Osteoblast (primary cell): ENCODE data around the gene SPN. TPM values are rescaled to one million over a fixed set of nuclear protein-coding genes. Genes with fewer than 3 reads are reported as not detected.
A peak's percentile ranks its signal among the peaks of the same experiment; 100 is the strongest.
"Not testable (repeated sequence)": the region's sequence is repeated elsewhere in the genome, so short reads cannot be mapped to it uniquely, and the experiment has no call there.

Source experiments
- DNase-seq: peaks from one replicate; pipeline ENCODE4 v3.0.0; 2011; ENCODE audit warnings: low spot score, mixed read lengths; ENCODE audit not compliant: insufficient read length; ENCODE audit errors: missing footprints
- H2AFZ ChIP-seq: 2 replicates; pipeline ENCODE4 v1.6.0; 2011; ENCODE audit warnings: mild to moderate bottlenecking, low read length
- H3K27ac ChIP-seq: 2 replicates; pipeline ENCODE4 v1.5.1; 2011; ENCODE audit warnings: mild to moderate bottlenecking, low read depth, low read length, moderate library complexity
- H3K27me3 ChIP-seq: 2 replicates; pipeline ENCODE4 v1.6.0; 2012; ENCODE audit warnings: mild to moderate bottlenecking, control low read depth, inconsistent platforms, low read length, moderate library complexity; ENCODE audit not compliant: insufficient read depth
- H3K36me3 ChIP-seq: 2 replicates; pipeline ENCODE4 v1.5.1; 2011; ENCODE audit warnings: mild to moderate bottlenecking, low read length, control low read depth, moderate library complexity; ENCODE audit not compliant: insufficient read depth
- H3K4me1 ChIP-seq: 2 replicates; pipeline ENCODE4 v1.5.1; 2011; ENCODE audit warnings: mild to moderate bottlenecking, low read length, control low read depth, moderate library complexity; ENCODE audit not compliant: insufficient read depth
- H3K4me2 ChIP-seq: 2 replicates; pipeline ENCODE4 v1.6.0; 2011; ENCODE audit warnings: mild to moderate bottlenecking, low read length; ENCODE audit not compliant: insufficient read depth
- H3K4me3 ChIP-seq: fragments of 200-600 bp; sonication (generic); 3 replicates; pipeline ENCODE4 v1.5.1; 2012; ENCODE audit warnings: mild to moderate bottlenecking, low read length, inconsistent platforms; ENCODE audit not compliant: insufficient read depth
- H3K79me2 ChIP-seq: 2 replicates; pipeline ENCODE4 v1.6.0; 2012; ENCODE audit warnings: mild to moderate bottlenecking, low read length, control low read depth, inconsistent platforms; ENCODE audit not compliant: insufficient read depth
- H3K9me3 ChIP-seq: 2 replicates; pipeline ENCODE4 v1.5.1; 2011; ENCODE audit warnings: low read depth, low read length, control low read depth
- H4K20me1 ChIP-seq: 2 replicates; pipeline ENCODE4 v1.6.0; 2012; ENCODE audit warnings: mild to moderate bottlenecking, low read length, control low read depth; ENCODE audit not compliant: insufficient read depth
- CTCF ChIP-seq: IDR thresholded peaks from 2 replicates; pipeline ENCODE4 v1.5.1; 2011; ENCODE audit warnings: mild to moderate bottlenecking, low read depth, low read length, moderate library complexity; ENCODE audit errors: extremely low read depth
- total RNA-seq: library from RNA; depleted of rRNA; stranded (reverse); fragments of >200 nt; gene quantifications from 2 replicates; pipeline ENCODE4 v1.2.3, GENCODE V29; 2012

SPN gene
- total RNA-seq, 1 donor: under 0.01 TPM

- H3K79me2 ChIP-seq: no peaks in the 10 kb centered on the region
- H3K27me3 ChIP-seq: peaks cover 10% of the 10 kb centered on the region
- H3K4me3 ChIP-seq: no peak overlapping the region
- no peak overlapping the region for H3K27ac ChIP-seq
- H3K4me1 ChIP-seq: peaks cover 2% of the 10 kb centered on the region
- H3K4me2 ChIP-seq: peak overlapping the region; percentile 34
- no peaks in the 10 kb centered on the region for H3K9me3 ChIP-seq
- no peaks in the 10 kb centered on the region for H4K20me1 ChIP-seq
- peak; percentile 88 for TF ChIP-seq CTCF
- peak overlapping the region; percentile 31 for H2AFZ ChIP-seq
- no peaks in the 10 kb centered on the region for H3K36me3 ChIP-seq
- peak; percentile 98 for DNase-seq
Measured at GRCh38 chr16:29700253-29700987, 37.4 kb downstream of the SPN start.

GRCh38 chr16:29701214-29701555, 38.1 kb downstream of the SPN start:
- Histone ChIP-seq H3K79me2 (no peaks in the 10 kb centered on the region), H3K4me2 (no peak overlapping the region), H4K20me1 (no peaks in the 10 kb centered on the region), H3K4me3 (no peak overlapping the region), H3K27ac (no peak overlapping the region), H3K9me3 (no peaks in the 10 kb centered on the region), H2AFZ (no peak overlapping the region), H3K36me3 (no peaks in the 10 kb centered on the region), H3K4me1 (peaks cover 2% of the 10 kb centered on the region), H3K27me3 (peaks cover 10% of the 10 kb centered on the region)
- TF ChIP-seq CTCF: no peak
- no peak for DNase-seq

- no peak overlapping the region for H3K27ac ChIP-seq
- no peaks in the 10 kb centered on the region for H3K79me2 ChIP-seq
- DNase-seq: peak; percentile 31
- TF ChIP-seq CTCF: no peak
- H3K4me1 ChIP-seq: peaks cover 2% of the 10 kb centered on the region
- H3K9me3 ChIP-seq: no peaks in the 10 kb centered on the region
- peaks cover 10% of the 10 kb centered on the region for H3K27me3 ChIP-seq
- H3K4me2 ChIP-seq: peak overlapping the region; percentile 36
- H2AFZ ChIP-seq: peak overlapping the region; percentile 29
- no peak overlapping the region for H3K4me3 ChIP-seq
- H4K20me1 ChIP-seq: no peaks in the 10 kb centered on the region
- no peaks in the 10 kb centered on the region for H3K36me3 ChIP-seq
Measured at GRCh38 chr16:29702269-29702668, 39.2 kb downstream of the SPN start.

- Histone ChIP-seq H3K4me3 (no peak overlapping the region), H3K4me1 (peaks cover 5% of the 10 kb centered on the region), H4K20me1 (no peaks in the 10 kb centered on the region), H3K9me3 (no peaks in the 10 kb centered on the region), H3K36me3 (no peaks in the 10 kb centered on the region), H3K27ac (no peak overlapping the region), H2AFZ (no peak overlapping the region), H3K4me2 (no peak overlapping the region), H3K79me2 (no peaks in the 10 kb centered on the region), H3K27me3 (no peaks in the 10 kb centered on the region)
- DNase-seq: no peak
- TF ChIP-seq CTCF: no peak
Measured at GRCh38 chr16:29705030-29705429, 42.0 kb downstream of the SPN start.

- H3K36me3 ChIP-seq, H2AFZ ChIP-seq, H3K4me2 ChIP-seq, H3K9me3 ChIP-seq, H3K27ac ChIP-seq, H3K27me3 ChIP-seq, H4K20me1 ChIP-seq, DNase-seq, H3K4me1 ChIP-seq, H3K79me2 ChIP-seq, H3K4me3 ChIP-seq: not testable (repeated sequence)
Measured at GRCh38 chr16:29707160-29707559, 44.1 kb downstream of the SPN start.
